Measurements from ENCODE around the gene GPD1. TPM values are rescaled to one million over a fixed set of nuclear protein-coding genes. Genes with fewer than 3 reads are reported as not detected.

Gene GPD1
- total RNA-seq, 4 donors from 2014 or later, result not detected

- Histone ChIP-seq H3K4me1 (no peaks in the 10 kb centered on the region), H3K27ac (no peak overlapping the region), H3K36me3 (no peaks in the 10 kb centered on the region), H3K27me3 (no peaks in the 10 kb centered on the region), H3K9me3 (no peaks in the 10 kb centered on the region), H3K4me3 (no peak overlapping the region)
- DNase-seq, result no peak
- TF ChIP-seq POLR2A (IDR thresholded peaks at IDR 0.05), result no peak
- TF ChIP-seq CTCF (IDR thresholded peaks at IDR 0.05), result no peak
- intact Hi-C loops (cut with DNase I; ENCODE audit: low total_unique reads), result no loop called here
Observed at GRCh38 chr12:50061946-50062686, 41.7 kb upstream of the GPD1 start.

- intact Hi-C loops (cut with DNase I; ENCODE audit: low total_unique reads), result no loop called here
- no peak for DNase-seq
- TF ChIP-seq POLR2A (IDR thresholded peaks at IDR 0.05) (no peak), CTCF (IDR thresholded peaks at IDR 0.05) (no peak)
Observed at GRCh38 chr12:50062728-50063460, 40.9 kb upstream of the GPD1 start.

GRCh38 chr12:50065726-50066310 lies 38.0 kb upstream of the GPD1 start:
- Histone ChIP-seq H3K27ac (peak overlapping the region in 1 of 2 donors; percentile 28), H3K9me3 (no peaks in the 10 kb centered on the region), H3K4me3 (no peak overlapping the region), H3K27me3 (no peaks in the 10 kb centered on the region), H3K36me3 (no peaks in the 10 kb centered on the region), H3K4me1 (no peaks in the 10 kb centered on the region)
- TF ChIP-seq CTCF (IDR thresholded peaks at IDR 0.05), result no peak
- intact Hi-C loops (cut with DNase I; ENCODE audit: low total_unique reads), result no loop called here
- no peak for DNase-seq

More at GRCh38 chr12:50062728-50063460, 40.9 kb upstream of the GPD1 start:
- H3K27me3 ChIP-seq, result no peaks in the 10 kb centered on the region
- no peaks in the 10 kb centered on the region for H3K4me1 ChIP-seq
- H3K4me3 ChIP-seq, result no peak overlapping the region
- no peak overlapping the region for H3K27ac ChIP-seq
- H3K9me3 ChIP-seq, result no peaks in the 10 kb centered on the region
- H3K36me3 ChIP-seq, result no peaks in the 10 kb centered on the region

GRCh38 chr12:50066402-50066801 lies 37.4 kb upstream of the GPD1 start:
- intact Hi-C loops (cut with DNase I; ENCODE audit: low total_unique reads), result no loop called here
- DNase-seq, result no peak
- no peaks in the 10 kb centered on the region for H3K27me3 ChIP-seq
- no peaks in the 10 kb centered on the region for H3K36me3 ChIP-seq
- peak overlapping the region in 1 of 2 donors; percentile 28 for H3K27ac ChIP-seq
- TF ChIP-seq POLR2A (IDR thresholded peaks at IDR 0.05) (no peak), CTCF (IDR thresholded peaks at IDR 0.05) (no peak)
- no peaks in the 10 kb centered on the region for H3K4me1 ChIP-seq
- H3K9me3 ChIP-seq, result no peaks in the 10 kb centered on the region
- no peak overlapping the region for H3K4me3 ChIP-seq

GRCh38 chr12:50069069-50069468 lies 34.7 kb upstream of the GPD1 start:
- H3K4me1 ChIP-seq, result no peaks in the 10 kb centered on the region
- TF ChIP-seq POLR2A (IDR thresholded peaks at IDR 0.05) (no peak), CTCF (IDR thresholded peaks at IDR 0.05) (no peak)
- no peak overlapping the region for H3K27ac ChIP-seq
- no peak for DNase-seq
- intact Hi-C loops (cut with DNase I; ENCODE audit: low total_unique reads), result no loop called here
- no peaks in the 10 kb centered on the region for H3K9me3 ChIP-seq
- no peaks in the 10 kb centered on the region for H3K27me3 ChIP-seq
- no peak overlapping the region for H3K4me3 ChIP-seq
- H3K36me3 ChIP-seq, result no peaks in the 10 kb centered on the region
